IPS DF 4.7 (cell line): Measurements from ENCODE around the gene SMAP1.
"Not testable (repeated sequence)": the region's sequence is repeated elsewhere in the genome, so short reads cannot be mapped to it uniquely, and the experiment has no call there.

Experiments used
- DNase-seq: peaks from one replicate; pipeline ENCODE4 v3.0.0-alpha.2; 2013; ENCODE audit warnings: low spot score; ENCODE audit errors: extremely low read depth

SMAP1 gene

GRCh38 chr6:70739534-70739933 lies 71.9 kb downstream of the SMAP1 start:
- no peak for DNase-seq

DNA sequence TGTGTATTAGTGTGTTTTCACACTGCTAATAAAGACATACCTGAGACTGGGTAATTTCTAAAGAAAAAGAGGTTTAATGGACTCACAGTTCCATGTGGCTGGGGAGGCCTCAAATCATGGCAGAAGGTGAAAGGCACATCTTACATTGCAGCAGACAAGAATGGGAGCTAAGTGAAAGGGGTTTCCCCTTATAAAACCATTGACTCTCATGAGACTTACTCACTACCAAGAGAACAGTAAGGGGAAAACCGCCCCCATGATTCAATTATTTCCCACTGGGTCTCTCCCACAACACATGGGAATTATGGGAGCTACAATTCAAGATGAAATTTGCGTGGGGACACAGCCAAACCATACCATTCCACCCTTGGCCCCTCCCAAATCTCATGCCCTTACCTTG lies 73.1 kb downstream of the SMAP1 start:
- not testable (repeated sequence) for DNase-seq

DNA sequence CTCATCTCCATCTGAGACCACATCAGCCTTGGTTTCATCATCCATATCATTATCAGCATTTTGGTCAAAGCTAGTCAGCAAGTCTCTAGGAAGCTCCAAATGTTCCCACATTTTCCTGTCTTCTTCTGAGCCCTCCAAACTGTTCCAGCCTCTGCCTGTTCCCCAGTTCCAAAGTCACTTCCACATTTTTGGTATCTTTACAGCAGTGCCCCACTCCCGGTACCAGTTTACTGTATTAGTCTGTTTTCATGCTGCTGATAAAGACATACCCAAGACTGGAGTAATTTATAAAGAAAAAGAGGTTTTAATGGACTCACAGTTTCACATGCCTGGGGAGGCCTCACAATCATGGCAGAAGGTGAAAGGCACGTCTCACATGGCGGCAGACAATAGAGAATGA lies 74.8 kb downstream of the SMAP1 start:
- not testable (repeated sequence) for DNase-seq

GRCh38 chr6:70753870-70754380 lies 86.2 kb downstream of the SMAP1 start:
- no peak for DNase-seq

- peak; percentile 5 for DNase-seq
Measured at GRCh38 chr6:70758883-70759282, 91.2 kb downstream of the SMAP1 start.

GRCh38 chr6:70763754-70764510 lies 96.2 kb downstream of the SMAP1 start:
- DNase-seq, result no peak

- DNase-seq, result no peak
Measured at GRCh38 chr6:70764706-70765105, 97.0 kb downstream of the SMAP1 start.

- DNase-seq, result not testable (repeated sequence)
Measured at GRCh38 chr6:70771351-70771750, 103.7 kb downstream of the SMAP1 start.

DNA sequence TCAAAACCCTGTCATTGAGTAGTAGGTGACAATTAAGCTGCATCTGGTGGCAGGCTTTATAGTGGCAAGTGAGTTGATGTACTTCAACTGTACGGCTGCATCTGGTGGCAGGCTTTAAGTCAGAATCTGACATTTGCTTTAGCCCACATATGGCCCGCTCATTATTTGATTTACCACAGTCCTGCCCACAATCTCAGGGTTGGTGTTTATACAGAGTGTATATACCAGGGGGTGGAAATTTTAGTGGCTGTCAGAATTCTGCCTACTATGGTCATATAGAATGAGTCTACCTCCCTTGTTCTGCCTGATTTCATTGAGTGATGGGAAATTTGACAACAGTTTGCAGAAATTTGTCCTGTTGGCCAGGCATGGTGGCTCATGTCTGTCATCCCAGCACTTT lies 112.3 kb downstream of the SMAP1 start:
- DNase-seq, result no peak

- no peak for DNase-seq
Measured at GRCh38 chr6:70790483-70791224, 123.0 kb downstream of the SMAP1 start.

DNA sequence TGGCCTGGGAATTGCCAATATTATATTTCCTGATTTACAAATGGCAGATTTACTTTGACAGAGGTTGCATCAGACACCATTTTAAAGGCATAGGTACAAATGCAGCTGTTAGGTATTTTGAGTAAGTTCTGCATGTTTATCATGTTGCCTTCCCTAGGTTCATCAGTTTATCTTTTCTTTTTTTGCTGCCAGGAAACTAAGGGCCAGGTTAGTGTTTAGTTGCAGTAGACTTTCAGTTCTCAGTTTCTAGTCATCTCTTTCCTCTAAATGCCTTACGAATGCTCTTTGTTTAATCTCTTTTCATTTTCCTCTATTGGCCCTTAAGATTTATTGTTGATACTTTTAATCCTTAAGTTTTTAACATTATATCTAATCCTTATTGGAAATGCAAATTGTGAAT lies 129.9 kb downstream of the SMAP1 start:
- DNase-seq, result no peak

GRCh38 chr6:70806086-70806485 lies 138.4 kb downstream of the SMAP1 start:
- no peak for DNase-seq

DNA sequence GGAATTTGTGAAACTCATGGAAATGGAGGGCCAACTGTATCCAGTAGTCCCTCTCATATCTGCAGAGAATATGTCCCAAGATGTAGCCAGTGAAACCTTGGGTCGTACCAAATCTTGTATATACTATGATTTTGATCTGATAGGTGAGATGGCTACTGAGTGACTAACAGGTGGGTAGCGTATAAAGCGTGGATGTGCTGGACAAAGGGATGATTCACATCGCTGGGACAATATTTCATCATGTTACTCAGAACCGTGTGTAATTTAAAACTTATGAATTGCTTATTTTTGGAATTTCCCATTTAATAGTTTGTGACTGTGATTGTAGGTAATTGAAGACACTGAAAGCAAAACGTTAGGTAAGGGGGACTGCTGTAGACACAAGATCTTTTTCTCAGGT lies 144.1 kb downstream of the SMAP1 start:
- DNase-seq, result no peak

DNA sequence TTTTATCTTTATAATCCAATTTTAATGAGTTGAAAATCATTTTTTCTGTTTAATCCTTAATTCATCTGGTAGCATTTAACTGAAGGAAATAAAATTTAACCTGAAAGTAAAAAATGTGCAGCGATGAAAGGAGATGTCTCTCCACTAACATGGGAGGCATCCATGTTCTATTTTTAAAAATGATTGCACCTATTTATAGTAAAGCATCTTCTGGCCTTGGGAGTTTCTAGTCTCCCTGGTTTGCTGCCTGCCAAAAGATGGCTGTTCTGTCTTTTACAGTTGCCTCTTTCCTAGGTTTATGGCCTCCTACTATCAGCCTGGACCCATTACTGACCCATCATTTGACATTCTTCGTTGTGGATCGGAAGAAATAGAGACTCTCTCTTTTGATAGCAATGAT lies 146.2 kb downstream of the SMAP1 start:
- DNase-seq, result no peak

DNA sequence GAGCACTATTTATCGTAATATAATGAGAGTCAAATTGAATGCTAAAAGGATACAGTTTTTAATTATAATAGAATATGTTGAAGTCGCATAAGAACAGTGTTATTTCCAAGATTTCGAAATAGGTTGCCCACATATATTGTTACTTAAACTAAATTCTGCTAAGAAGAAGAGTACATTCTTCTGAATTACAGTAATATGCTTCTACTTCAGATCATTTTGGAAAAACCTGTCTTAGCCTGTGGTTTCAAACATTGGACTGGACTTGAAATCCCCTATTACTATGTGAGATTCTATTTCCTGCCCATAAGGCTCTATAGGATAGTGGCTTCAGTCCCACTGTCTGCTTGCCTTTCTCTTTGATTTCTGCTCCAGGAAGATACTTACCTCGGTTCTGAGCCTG lies 152.0 kb downstream of the SMAP1 start:
- DNase-seq, result no peak

- no peak for DNase-seq
Measured at GRCh38 chr6:70820778-70821177, 153.1 kb downstream of the SMAP1 start.

- DNase-seq, result no peak
Measured at GRCh38 chr6:70821751-70822150, 154.1 kb downstream of the SMAP1 start.

- no peak for DNase-seq
Measured at GRCh38 chr6:70823651-70824050, 156.0 kb downstream of the SMAP1 start.

GRCh38 chr6:70831427-70831826 lies 163.7 kb downstream of the SMAP1 start:
- no peak for DNase-seq

DNA sequence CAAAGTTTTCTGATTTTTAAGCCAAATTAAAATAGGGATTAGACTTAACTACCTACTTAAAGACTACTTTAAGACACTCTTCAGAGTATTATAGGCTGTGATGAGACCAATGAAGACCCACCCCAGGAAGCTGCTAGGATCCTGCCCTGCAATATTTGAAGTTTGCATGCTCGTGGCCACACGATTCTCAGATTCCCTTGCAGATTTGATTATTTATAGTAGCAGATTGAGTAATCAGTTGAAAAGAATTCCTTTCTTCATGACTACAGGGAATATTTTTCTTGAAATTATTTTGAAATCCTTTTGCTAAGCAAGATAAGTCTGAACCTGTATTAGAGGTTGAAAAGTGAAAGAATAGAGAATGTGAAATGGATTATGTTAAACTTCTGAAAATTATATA lies 166.8 kb downstream of the SMAP1 start:
- no peak for DNase-seq

- DNase-seq, result no peak
Measured at GRCh38 chr6:70838907-70839285, 171.2 kb downstream of the SMAP1 start.
